ENCODE data around the gene ADAMTS14.

Gene ADAMTS14

DNA sequence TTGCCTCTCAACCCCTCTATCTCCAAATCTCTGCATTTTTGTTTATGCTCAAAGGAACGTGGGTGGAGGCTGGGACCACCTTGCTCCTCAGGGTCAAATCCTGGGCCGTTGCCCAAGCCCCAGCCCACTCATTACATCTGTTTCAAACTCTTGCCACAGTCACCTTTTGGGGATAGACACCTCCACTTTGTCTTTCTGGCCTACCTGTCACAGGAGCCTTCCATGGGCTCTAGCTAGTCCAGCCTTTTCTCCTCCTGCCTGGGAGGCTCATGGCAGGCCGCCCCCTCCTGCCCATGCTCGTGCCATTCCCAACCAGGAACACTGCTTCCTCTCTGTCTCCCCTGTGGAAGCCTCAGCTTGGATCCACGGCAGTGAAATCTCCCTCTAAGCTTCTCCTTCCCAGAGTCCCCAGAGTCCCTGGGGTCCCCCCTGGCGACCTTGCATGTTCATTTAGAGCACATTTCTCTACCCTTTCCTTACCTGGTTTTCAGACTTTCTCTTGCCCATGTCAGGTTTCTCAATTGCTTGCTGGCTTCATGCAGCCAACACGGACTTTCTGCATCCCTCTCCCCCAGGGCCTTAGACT lies 2.5 kb upstream of the ADAMTS14 start:
- no peak overlapping the region for H3K4me3 ChIP-seq (ENCODE audit: low read depth, low read length)
- TF ChIP-seq, protein P1, sequence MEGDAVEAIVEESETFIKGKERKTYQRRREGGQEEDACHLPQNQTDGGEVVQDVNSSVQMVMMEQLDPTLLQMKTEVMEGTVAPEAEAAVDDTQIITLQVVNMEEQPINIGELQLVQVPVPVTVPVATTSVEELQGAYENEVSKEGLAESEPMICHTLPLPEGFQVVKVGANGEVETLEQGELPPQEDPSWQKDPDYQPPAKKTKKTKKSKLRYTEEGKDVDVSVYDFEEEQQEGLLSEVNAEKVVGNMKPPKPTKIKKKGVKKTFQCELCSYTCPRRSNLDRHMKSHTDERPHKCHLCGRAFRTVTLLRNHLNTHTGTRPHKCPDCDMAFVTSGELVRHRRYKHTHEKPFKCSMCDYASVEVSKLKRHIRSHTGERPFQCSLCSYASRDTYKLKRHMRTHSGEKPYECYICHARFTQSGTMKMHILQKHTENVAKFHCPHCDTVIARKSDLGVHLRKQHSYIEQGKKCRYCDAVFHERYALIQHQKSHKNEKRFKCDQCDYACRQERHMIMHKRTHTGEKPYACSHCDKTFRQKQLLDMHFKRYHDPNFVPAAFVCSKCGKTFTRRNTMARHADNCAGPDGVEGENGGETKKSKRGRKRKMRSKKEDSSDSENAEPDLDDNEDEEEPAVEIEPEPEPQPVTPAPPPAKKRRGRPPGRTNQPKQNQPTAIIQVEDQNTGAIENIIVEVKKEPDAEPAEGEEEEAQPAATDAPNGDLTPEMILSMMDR (IDR thresholded peaks at IDR 0.05; ENCODE audit: borderline replicate concordance, insufficient read depth, low read depth, low read length), result no peak

DNA sequence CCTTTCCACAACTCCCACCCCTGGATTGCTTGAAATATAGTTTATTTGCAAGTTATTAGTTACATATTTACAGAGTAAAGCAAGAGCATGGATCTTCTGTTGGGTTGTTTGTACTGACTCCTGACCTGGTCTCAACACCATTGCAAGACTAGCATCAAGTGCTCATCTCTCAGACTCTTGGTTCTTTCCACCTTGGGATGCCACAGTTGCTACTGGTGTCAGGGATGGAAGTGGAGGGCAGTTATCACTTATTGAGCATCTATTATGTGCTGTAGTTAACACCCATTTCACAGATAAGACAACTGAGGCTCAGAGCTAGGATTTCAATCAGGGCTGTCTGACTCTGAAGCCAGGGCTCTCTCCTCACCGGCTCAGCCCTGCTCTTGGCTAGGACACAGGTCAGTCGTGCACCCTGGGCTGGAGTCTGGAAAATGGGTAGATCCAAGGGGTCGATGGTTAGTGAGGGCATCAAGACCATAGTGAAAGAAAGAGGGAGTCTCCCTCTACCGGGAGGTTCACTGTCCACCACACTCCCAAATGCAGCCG lies 614 bp upstream of the ADAMTS14 start:
- TF ChIP-seq, protein P1 (IDR thresholded peaks at IDR 0.05; ENCODE audit: borderline replicate concordance, insufficient read depth, low read depth, low read length), result no peak
- no peak overlapping the region for H3K4me3 ChIP-seq (ENCODE audit: low read depth, low read length)

DNA sequence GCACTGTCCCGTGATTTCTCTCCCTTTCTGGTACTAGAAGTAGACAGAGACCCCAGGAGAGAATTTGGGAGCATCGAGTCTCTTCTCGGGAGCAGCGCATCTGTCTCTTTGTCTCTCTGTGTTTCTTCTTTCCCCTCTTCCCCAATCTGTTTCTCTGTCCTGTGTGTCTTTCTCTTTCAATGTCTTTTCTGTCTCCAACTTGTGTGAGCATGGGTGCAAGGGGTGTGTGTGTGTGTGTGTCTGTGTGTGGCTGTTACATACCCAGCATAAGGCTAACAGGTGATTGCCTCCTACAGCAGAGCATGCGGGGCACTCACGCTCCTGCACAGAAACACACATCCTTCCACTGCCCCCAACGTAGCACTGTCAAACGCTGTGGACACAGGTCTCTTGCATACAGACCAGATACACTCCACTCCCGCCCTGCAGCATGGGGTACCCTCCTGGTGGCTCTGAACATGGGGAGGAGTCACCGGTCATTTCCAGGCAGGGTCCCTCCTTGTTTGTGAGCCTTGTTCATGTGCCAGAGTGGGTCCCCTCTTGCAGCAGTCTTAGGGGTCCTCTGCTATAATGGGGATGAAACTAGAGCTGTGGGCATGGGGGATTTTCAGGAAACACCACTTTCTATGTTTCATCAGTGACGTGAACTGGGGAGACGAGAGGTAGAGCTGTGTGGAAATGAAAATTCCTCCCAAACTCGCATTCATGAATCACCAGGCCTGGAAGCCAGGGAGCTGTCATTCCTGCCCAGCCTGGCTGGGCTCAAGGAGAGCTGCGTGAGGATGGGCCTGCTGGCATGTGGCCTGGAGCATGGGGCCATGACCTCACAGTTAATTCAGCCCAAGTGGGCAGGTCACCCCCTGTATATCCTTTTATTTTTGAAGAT lies 980 bp downstream of the ADAMTS14 start:
- TF ChIP-seq, protein P1 (IDR thresholded peaks at IDR 0.05; ENCODE audit: borderline replicate concordance, insufficient read depth, low read depth, low read length), result no peak
- no peak overlapping the region for H3K4me3 ChIP-seq (ENCODE audit: low read depth, low read length)

DNA sequence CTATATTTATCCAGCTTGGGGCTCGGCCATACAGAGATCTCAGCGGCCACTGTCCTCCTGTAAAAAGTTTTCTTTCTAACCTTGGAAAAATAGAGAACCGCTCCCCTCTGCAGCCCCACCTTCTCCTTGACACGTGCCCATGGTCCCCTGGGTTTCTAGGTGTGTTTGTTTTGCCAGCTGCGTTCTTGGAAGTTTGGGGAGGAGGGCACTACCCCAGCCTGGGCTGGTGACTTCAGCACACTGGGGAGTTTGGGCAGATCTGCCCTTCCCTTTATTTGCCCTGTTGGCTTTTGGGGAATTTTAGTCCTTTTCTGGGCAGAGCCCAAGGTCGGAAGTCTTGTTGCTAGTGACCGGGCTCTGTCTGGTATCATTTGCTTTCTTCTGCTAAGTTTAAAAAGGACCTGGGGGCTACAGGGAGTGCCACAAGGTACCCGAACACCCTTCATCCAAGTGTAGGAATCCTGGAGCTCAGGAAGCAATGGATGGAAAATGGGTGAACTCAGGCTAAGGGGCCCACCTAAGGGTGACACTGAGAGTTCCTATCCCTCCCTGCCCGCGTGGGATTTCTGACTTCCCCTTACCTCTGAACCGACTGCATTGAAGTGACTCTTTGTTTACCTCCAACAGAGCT lies 1.7 kb downstream of the ADAMTS14 start:
- no peak overlapping the region for H3K4me3 ChIP-seq (ENCODE audit: low read depth, low read length)
- TF ChIP-seq, protein P1 (IDR thresholded peaks at IDR 0.05; ENCODE audit: borderline replicate concordance, insufficient read depth, low read depth, low read length), result no peak

DNA sequence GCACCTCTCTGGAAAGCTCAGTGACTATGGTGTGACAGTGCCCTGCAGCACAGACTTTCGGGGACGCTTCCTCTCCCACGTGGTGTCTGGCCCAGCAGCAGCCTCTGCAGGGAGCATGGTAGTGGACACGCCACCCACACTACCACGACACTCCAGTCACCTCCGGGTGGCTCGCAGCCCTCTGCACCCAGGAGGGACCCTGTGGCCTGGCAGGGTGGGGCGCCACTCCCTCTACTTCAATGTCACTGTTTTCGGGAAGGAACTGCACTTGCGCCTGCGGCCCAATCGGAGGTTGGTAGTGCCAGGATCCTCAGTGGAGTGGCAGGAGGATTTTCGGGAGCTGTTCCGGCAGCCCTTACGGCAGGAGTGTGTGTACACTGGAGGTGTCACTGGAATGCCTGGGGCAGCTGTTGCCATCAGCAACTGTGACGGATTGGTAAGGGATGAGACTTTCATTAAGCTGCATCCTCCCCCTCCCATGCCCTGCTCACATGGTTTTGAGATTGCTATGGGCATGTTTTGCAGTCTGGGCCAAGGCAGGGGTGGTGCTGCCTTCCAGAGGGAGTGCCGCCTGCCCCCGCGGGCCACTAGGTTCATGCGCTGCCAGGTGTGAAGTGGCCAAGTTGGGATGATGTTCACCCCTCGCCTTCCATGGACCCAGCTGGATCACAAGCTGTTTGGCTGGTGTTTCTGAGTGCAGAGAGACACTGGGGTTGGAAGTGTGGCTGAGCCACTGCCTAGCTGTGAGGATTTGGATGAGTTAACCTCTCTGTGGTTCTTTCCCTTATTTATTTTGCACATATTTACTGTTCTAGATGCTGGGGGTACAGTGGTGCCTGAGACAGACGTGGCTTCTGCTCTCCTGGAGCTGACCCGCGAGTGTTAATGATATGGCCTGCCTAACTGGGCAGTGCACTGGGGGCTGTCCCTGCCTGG lies 2.5 kb downstream of the ADAMTS14 start:
- no peak overlapping the region for H3K4me3 ChIP-seq (ENCODE audit: low read depth, low read length)
- TF ChIP-seq, protein P1 (IDR thresholded peaks at IDR 0.05; ENCODE audit: borderline replicate concordance, insufficient read depth, low read depth, low read length), result no peak

DNA sequence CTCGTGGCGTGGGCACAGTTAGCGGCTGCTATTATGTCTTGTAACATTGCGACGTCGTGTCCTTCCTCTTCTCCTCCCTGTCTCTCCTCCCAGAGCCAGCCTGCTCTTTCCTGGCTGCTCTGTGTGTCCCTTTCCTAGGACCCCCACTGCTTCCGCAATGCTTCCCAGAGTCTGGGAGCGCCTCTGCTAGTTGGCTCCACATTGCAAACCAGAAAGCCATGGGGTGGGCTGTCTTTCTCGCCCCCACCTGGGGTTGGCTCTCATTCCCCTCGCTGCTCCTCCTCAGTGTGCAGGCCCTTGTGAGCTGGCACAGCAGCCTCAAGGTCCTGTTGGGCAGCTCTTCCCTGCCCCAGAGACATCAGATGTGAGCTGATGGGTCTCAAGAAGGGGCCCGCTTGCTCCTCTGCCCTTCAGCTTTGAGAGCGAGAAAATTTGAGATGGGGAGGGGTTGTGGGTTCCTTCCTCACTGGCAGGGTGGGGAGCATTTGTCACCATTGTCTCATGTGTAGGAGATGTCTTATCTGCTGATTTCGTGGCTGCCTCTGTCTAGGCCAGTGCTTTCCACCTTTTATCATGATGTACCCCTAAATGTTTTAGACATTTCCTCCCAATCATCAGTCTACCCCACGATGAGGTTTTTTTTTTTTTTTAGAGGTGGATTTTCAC lies 3.3 kb downstream of the ADAMTS14 start:
- no peak overlapping the region for H3K4me3 ChIP-seq (ENCODE audit: low read depth, low read length)
- TF ChIP-seq, protein P1 (IDR thresholded peaks at IDR 0.05; ENCODE audit: borderline replicate concordance, insufficient read depth, low read depth, low read length), result no peak

Data from GM12875 (cell line).